ENCODE measurements around the gene PLAGL1.
"Not testable (repeated sequence)": the region's sequence is repeated elsewhere in the genome, so short reads cannot be mapped to it uniquely, and the experiment has no call there.

The PLAGL1 gene, protein sequence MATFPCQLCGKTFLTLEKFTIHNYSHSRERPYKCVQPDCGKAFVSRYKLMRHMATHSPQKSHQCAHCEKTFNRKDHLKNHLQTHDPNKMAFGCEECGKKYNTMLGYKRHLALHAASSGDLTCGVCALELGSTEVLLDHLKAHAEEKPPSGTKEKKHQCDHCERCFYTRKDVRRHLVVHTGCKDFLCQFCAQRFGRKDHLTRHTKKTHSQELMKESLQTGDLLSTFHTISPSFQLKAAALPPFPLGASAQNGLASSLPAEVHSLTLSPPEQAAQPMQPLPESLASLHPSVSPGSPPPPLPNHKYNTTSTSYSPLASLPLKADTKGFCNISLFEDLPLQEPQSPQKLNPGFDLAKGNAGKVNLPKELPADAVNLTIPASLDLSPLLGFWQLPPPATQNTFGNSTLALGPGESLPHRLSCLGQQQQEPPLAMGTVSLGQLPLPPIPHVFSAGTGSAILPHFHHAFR

DNA sequence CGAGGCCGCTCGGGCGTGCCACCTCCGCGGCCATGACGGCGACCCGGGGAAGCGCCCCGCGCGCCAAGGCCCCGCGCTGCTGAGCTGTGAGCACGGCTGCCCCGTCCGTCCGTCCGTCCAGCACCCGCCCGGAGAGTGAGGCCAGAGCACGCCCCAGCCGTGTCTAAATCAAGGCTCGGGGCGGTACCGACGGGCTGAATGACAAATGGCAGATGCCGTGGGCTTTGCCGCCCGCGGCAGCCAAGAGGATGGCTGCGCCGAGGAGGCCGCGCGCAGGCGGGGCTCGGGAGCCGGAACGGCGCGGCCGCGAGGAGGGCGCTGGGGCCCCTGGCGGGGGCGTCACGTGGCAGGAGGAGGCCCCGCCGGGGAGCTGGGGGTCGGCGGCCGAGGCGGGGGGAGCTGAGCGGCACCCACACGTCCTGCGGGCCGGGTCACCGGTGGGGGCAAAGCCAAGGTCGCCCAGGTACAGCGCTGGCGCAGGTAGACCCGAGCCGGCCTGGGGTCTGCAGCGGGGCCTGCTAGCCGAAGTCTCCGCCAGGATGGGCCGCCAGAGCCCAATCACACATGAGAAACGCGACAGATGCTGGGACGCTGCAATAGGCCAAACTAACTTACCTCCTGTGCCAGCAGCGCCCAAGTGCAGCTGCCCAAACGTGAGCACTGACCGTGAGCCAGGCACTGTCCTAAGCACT, at the start of gene PLAGL1:
TSS of gene PLAGL1 (minus strand) at position 140 of the 692 bp plus-strand sequence. CDS start 60,123 bp downstream, outside the sequence.
- DNase-seq (ENCODE audit: low read depth in 2 of 2) = no peak

GRCh38 chr6:144055121-144055931, 47.3 kb upstream of the PLAGL1 start:
- DNase-seq (ENCODE audit: low read depth in 2 of 2) = no peak

- no peak for DNase-seq (ENCODE audit: low read depth in 2 of 2)
Observed at GRCh38 chr6:144053601-144054000, 45.5 kb upstream of the PLAGL1 start.

DNA sequence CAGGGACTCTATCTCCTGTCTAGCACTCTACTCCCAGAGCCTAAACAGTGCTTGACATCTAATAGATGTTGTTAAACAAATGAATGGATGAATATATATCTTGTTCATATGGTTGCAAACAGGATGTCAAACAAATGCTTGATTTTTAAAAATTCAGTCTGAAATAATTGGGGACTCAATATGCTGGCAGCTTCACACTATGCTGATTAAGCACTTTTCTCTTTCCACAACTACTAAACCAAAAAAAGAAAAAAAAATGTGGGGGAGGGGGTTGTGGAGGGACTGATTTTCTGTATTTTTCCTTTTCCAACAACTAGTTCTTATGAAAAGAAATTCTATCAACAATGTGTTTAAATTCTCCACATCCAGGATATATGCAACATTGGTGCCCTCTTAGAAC, 44.4 kb upstream of the PLAGL1 start:
- no peak for DNase-seq (ENCODE audit: low read depth in 2 of 2)

- no peak for DNase-seq (ENCODE audit: low read depth in 2 of 2)
Observed at GRCh38 chr6:144049386-144049785, 41.3 kb upstream of the PLAGL1 start.

- no peak for DNase-seq (ENCODE audit: low read depth in 2 of 2)
Observed at GRCh38 chr6:144047688-144048087, 39.6 kb upstream of the PLAGL1 start.

DNA sequence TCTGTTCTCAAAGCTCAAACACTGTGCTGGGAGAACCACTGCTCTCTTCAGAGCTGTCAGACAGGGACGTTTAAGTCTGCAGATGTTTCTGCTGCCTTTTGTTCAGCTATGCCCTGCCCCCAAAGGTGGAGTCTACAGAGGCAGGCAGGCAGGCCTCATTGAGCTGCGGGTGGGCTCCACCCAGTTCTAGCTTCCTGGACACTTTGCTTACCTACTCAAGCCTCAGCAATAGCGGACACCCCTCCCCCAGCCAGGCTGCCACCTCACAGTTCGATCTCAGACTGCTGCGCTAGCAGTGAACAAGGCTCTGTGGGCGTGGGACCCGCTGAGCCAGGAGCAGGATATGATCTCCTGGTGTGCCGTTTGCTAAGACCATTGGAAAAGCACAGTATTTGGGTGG, 38.6 kb upstream of the PLAGL1 start:
- not testable (repeated sequence) for DNase-seq (ENCODE audit: low read depth in 2 of 2)

- not testable (repeated sequence) for DNase-seq (ENCODE audit: low read depth in 2 of 2)
Observed at GRCh38 chr6:144044989-144045388, 36.9 kb upstream of the PLAGL1 start.

DNA sequence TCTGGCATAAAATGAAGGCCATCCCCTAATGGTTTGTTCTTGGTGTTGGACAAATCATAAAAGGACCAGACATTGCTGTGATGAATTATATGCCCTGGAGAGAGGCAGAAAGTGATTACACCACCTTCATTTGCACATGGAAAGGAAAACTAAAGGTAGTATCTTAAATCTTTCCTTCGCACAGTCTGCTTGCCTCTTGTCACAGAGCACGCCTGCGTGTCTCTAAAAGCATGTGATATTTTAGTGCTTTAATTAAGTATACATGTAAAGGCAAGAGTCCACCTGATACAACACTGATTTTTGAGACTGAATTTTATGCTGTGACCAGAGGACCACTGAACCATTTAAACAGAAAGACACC, 28.8 kb upstream of the PLAGL1 start:
- DNase-seq (ENCODE audit: low read depth in 2 of 2) = no peak

GRCh38 chr6:144036064-144036834, 28.2 kb upstream of the PLAGL1 start:
- peak in 1 of 2 donors; percentile 7 for DNase-seq (ENCODE audit: low read depth in 2 of 2)

GRCh38 chr6:144035416-144035815, 27.4 kb upstream of the PLAGL1 start:
- no peak for DNase-seq (ENCODE audit: low read depth in 2 of 2)

- no peak for DNase-seq (ENCODE audit: low read depth in 2 of 2)
Observed at GRCh38 chr6:144033816-144034735, 26.0 kb upstream of the PLAGL1 start.

- no peak for DNase-seq (ENCODE audit: low read depth in 2 of 2)
Observed at GRCh38 chr6:144029452-144029851, 21.4 kb upstream of the PLAGL1 start.

DNA sequence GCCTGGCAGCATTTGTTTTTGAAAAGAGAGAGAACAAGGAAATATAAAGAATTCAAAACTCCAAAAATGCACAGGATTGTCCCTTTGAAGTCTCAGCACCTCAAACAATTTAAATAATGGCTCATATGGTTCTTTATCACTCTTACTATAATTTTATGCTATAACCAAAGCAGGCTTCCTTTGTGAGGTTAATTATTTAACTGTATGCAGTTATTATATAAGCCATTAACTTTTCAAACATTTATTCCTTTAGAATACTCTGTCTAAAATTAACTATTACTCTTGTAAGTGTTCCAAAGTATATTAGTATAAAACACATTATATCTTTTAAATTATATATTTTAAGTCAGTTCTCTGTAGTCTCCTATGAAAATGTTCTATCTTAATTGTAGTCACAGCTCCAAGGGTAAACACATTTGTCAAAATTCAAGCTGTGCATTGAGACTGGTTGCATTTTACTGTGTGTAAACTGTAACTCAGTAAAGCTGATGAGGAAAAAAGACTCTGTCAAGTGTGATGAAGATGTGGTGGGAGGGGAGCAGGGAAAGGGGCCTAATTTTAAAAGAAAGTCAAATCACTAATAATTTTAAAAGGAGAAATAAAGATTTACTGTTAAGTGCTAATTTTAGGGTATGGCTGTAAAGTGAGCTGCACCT, 20.0 kb upstream of the PLAGL1 start:
- no peak for DNase-seq (ENCODE audit: low read depth in 2 of 2)

GRCh38 chr6:144023216-144023615, 15.2 kb upstream of the PLAGL1 start:
- DNase-seq (ENCODE audit: low read depth in 2 of 2) = no peak

- DNase-seq (ENCODE audit: low read depth in 2 of 2) = no peak
Observed at GRCh38 chr6:144019929-144020328, 11.9 kb upstream of the PLAGL1 start.

- no peak for DNase-seq (ENCODE audit: low read depth in 2 of 2)
Observed at GRCh38 chr6:144017166-144018094, 9.4 kb upstream of the PLAGL1 start.

DNA sequence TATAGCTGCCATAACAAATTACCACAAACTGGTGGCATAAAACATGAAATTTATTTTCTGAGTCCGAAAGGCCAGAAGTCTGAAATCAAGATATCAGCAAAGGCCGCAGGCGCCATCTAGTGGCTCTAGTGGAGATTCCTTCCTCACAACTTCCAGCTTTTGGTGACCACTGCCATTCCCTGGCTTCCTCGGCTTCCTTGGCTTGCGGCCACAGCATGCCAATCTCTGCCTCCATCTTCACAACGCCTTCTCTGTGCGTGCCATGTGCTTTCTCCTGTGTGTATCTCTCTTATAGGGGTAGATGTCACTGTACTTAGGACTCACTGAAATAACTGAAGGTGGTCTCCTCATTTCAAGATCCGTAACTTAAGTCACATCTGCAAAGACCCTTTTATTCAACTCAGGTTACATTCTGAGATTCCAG, 5.4 kb upstream of the PLAGL1 start:
- DNase-seq (ENCODE audit: low read depth in 2 of 2) = peak; percentile 20 to 50

- DNase-seq (ENCODE audit: low read depth in 2 of 2) = no peak
Observed at GRCh38 chr6:144012534-144012933, 4.5 kb upstream of the PLAGL1 start.

Data from stimulated activated CD4-positive, alpha-beta T cell treated with anti-CD3 and anti-CD28 coated beads, Interleukin-15, amount 100 ng/mL, for 48 hours (primary cell).